Measurements from ENCODE around the gene TRAIP.
"Not testable (repeated sequence)": the region's sequence is repeated elsewhere in the genome, so short reads cannot be mapped to it uniquely, and the experiment has no call there.

The TRAIP gene

GRCh38 chr3:49856181-49857005, at the start of gene TRAIP:
TSS of gene TRAIP (minus strand) at chr3:49856564. CDS start at chr3:49856453, 111 bp downstream.
- peak; percentile 100 for DNase-seq (ENCODE audit: low spot score)
- TF ChIP-seq, protein P1, sequence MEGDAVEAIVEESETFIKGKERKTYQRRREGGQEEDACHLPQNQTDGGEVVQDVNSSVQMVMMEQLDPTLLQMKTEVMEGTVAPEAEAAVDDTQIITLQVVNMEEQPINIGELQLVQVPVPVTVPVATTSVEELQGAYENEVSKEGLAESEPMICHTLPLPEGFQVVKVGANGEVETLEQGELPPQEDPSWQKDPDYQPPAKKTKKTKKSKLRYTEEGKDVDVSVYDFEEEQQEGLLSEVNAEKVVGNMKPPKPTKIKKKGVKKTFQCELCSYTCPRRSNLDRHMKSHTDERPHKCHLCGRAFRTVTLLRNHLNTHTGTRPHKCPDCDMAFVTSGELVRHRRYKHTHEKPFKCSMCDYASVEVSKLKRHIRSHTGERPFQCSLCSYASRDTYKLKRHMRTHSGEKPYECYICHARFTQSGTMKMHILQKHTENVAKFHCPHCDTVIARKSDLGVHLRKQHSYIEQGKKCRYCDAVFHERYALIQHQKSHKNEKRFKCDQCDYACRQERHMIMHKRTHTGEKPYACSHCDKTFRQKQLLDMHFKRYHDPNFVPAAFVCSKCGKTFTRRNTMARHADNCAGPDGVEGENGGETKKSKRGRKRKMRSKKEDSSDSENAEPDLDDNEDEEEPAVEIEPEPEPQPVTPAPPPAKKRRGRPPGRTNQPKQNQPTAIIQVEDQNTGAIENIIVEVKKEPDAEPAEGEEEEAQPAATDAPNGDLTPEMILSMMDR (IDR thresholded peaks at IDR 0.05; ENCODE audit: borderline replicate concordance, control extremely low read depth, extremely low read depth, insufficient read depth, missing control alignments): no peak
- in situ Hi-C loops (cut with MboI; ENCODE audit: low sequenced_read_pairs, unreplicated experiment): no loop called here

GRCh38 chr3:49904448-49904847, 48.1 kb upstream of the TRAIP start:
- DNase-seq (ENCODE audit: low spot score); in situ Hi-C loops (cut with MboI; ENCODE audit: low sequenced_read_pairs, unreplicated experiment): not testable (repeated sequence)

DNA sequence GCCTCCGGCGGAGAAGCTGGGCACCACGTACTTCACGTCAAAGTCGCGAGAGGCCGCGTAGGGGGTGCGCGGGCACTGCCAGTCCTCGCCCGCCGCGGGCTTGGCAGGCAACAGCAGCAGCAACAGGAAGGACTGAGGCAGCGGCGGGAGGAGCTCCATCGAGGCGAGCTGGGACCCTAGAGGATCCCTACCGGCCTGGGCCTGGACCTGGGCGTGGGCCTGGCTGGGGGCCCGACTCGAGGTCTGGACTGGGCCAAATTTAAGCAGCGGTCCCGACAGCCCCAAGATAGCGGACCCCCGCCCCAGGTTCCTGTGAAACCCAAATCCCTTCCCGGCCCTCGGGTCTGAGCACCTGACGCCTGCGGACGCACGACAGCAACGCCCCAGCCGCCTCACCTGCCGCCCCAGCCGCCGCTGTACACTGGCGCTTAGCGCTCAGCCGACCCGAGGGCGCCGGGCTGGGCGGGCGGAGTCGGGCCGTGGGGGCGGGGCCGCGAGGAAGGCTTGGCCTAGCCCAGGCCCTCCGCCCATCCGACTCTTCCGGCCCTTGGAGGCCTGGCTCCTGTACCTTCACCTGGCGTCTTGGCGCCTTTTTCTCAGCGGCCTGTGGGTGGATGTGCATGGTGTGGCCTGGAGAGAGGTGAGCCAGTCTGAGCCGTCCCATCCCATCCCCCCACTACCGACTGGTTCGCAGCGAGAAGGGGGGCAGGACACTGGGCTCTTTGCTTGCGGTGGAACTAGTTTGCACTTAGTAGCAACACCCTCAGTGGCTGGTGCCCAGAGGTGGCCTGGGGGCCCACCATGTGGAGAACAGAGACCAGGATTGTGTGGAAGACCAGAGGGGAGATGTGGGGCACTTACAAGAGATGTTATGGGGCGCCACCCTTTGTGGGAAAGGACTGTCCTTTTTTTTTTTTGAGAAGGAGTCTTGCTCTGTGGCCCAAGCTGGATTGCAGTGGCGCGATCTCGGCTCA, 47.4 kb upstream of the TRAIP start, which contains the start of gene MST1R:
MST1R (minus strand) TSS at position 423 of the 974 bp plus-strand sequence; CDS start at position 159, 264 bp downstream.
- TF ChIP-seq, protein P1 (IDR thresholded peaks at IDR 0.05; ENCODE audit: borderline replicate concordance, control extremely low read depth, extremely low read depth, insufficient read depth, missing control alignments): no peak
- in situ Hi-C loops (cut with MboI; ENCODE audit: low sequenced_read_pairs, unreplicated experiment): no loop called here

DNA sequence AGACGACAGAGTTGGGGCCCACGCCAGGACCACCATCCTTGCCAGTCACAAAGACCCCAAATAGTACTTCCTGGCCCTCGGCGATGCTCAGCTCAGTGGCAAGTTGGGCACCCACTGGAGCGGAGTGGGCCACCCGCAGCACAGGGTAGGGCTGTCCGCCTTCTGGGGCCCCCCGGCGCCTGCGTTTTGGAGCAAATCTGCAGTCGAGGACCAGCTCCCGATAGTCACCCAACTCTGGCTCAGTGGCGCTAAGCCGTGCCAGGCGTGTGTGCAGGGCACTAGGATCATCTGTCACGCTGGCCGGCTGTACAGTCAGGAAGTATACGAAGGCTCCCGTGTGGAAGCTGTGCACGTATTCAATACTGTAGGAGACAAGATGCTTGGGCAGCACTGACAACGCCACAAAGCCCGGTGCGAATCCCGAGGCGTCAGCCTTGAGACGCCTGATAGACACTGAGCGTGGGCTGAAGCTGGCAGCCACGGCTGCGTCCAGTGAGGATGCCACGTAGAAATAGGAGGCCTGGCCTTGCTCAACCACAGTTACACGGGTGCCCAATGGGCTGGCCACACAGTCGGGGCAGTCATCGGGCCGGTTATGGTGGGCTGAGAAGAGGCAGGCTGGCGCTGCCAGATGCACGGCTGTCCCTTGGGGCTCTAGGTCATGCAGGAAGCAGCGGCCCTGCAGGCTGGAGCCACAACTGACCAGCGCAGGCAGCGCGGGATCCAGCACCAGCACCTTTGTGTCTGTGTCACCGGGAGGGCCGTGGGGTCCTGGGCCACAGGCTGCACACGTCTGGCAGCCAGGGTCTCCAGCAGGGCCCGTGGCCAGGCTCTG, 46.4 kb upstream of the TRAIP start:
- in situ Hi-C loops (cut with MboI; ENCODE audit: low sequenced_read_pairs, unreplicated experiment): no loop called here

More for the DNA sequence above, 47.4 kb upstream of the TRAIP start, which contains the start of gene MST1R:
- DNase-seq (ENCODE audit: low spot score): peak; percentile 94

DNA sequence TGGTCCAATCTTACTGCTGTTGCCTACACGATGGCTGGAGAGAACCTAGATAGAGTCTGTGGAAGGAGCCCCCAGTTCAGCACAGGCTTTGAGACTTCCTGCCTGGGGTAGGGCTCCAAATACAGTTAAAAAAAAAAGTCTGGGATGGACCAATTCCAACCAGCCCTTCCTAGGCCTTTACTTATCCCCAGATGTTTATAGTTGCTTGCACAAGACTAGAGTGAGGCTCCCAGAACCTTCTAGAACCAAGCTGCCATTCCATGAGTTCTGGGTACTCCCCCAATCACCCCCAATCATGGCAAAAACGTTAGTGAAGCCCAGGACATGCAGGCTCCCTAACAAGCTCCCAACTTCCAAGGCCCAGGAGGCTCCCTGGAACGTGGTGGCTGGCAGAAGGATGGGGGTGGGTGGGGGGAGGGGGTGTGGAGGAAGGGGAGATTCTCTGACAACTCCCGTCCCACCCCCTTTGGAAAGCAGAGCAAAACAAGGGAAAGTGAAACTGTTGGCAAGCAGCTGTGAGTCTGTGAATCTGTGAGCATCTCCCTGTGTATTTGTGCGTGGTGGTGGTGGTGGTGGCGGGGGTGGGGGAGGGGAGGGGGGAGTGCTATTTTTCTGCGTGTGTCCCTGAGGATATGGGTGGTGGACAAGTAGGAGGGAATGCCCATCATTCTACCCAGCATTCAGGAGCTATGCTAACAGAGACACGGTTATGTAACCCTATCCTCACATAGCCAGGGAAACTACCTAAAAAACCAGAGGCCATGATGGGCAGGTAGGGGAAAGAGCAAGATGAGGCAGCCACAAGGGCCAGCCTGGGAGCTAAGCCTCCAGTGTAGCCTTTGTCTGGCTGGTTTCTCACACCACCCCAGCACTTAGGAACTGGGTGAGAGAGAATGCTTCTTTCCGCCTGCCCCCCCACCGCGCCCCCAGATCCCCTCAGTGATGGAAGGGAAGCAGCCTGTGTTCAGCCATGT, 45.3 kb upstream of the TRAIP start:
- TF ChIP-seq, protein P1 (IDR thresholded peaks at IDR 0.05; ENCODE audit: borderline replicate concordance, control extremely low read depth, extremely low read depth, insufficient read depth, missing control alignments): no peak
- DNase-seq (ENCODE audit: low spot score): peak; percentile 70
- in situ Hi-C loops (cut with MboI; ENCODE audit: low sequenced_read_pairs, unreplicated experiment): no loop called here

More for the DNA sequence above, 46.4 kb upstream of the TRAIP start:
- TF ChIP-seq, protein P1 (IDR thresholded peaks at IDR 0.05; ENCODE audit: borderline replicate concordance, control extremely low read depth, extremely low read depth, insufficient read depth, missing control alignments): no peak
- DNase-seq (ENCODE audit: low spot score): no peak

Data from GM13976 (cell line).